Measurements from ENCODE around the gene TRIM36.

Gene TRIM36

DNA sequence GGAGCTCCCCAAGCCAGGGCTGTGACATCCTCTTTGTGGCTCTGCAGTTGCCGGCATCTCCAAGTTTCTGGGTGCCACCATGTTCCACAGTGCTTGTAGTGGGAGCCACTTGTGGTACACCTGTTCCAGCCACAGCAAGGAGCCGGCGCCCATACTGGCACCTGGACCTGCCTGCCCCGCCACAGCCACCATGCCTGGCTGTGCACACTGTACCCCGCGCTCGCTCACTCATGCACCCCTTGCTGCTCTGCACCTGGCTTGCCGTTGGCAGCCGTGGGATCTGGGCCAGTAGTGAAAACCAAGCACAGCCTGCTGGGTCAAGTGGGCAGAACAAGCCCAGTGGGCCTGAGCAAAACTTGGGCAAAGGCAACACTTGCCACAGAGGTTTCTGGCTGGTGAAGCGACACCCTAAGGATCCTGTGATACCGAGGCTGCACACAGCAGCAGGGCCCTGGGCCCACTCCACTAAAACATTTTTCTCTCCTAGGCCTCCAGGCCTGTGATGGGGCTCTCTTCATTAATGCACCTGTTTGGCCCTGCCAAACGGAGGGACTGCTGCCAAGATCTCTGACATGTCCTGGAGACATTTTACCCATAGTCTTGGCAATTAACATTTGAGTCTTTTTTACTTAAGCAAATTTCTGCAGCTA, 2.8 kb downstream of the TRIM36 start:
- DNase-seq: no peak

- no peak for DNase-seq
Measured at GRCh38 chr5:115165790-115166189, 3.9 kb downstream of the TRIM36 start.

GRCh38 chr5:115160975-115161475, 8.7 kb downstream of the TRIM36 start:
- no peak for DNase-seq

DNA sequence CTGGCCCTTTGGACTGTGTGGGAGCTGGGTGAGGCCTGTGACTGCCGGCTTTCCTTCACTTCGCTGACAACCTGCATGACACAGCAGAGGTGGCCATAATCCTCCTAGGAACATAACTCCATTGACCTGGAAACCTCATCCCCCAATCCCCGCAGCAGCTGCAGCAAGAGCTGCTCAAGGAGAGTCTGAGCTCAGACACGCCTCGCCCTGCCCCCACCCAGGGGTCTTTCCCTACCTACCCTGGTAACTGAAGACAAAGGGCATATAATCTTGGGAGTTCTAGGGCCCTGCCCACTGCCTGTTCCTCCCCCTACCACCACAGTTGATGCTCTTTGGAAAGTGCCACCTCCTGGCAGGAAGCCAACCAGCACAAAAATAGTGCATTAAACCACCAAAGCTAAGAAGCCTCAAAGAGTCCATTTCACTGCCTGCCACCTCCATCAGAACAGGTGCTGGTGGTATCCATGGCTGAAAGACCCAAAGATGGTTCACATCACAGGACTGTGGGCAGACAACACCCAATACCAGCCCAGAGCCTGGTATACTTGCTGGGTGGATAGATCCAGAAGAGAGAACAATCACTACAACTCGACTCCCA, 18.4 kb downstream of the TRIM36 start:
- no peak for DNase-seq

DNA sequence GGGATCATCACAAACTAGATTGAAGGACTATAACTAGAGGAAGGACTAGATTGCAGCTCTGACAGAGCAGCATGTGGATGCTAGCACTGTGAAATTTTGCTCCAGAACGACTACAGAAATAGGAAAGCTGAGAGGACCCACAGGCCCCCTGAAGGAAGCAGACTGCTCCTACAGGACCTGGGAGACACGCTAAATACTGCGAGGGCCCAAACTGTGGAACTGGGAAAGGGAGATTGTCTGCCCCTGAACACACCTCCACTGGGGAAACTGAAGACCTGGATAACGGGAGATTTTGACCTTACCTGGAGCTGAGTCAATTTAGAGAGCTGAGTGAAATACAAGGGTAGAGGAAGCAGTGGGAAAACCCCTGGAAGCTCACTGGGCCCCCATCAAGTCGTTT, 19.2 kb downstream of the TRIM36 start:
- no peak for DNase-seq

- DNase-seq: no peak
Measured at GRCh38 chr5:115147052-115147451, 22.7 kb downstream of the TRIM36 start.

- no peak for DNase-seq
Measured at GRCh38 chr5:115136294-115136693, 33.4 kb downstream of the TRIM36 start.

- DNase-seq: no peak
Measured at GRCh38 chr5:115132465-115132864, 37.2 kb downstream of the TRIM36 start.

- no peak for DNase-seq
Measured at GRCh38 chr5:115126303-115126702, 43.4 kb downstream of the TRIM36 start.

DNA sequence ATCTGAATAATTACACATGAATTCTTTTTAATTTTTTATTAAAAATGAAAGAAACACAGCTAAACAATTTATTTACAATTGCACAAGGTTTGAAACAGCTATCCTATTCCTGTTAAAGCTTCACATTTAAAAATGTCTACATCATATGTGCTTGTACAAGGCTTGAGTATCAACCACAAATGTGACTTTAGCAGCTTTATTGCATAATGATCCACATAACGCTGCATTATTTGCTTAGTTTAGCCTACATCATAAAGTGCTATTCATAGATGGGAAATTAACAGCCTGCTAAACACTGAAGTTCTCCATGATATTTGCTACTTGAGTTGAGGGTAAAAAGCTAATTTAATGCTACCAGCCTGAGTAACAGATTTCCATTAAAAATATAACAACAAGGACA, 45.0 kb downstream of the TRIM36 start:
- DNase-seq: no peak

DNA sequence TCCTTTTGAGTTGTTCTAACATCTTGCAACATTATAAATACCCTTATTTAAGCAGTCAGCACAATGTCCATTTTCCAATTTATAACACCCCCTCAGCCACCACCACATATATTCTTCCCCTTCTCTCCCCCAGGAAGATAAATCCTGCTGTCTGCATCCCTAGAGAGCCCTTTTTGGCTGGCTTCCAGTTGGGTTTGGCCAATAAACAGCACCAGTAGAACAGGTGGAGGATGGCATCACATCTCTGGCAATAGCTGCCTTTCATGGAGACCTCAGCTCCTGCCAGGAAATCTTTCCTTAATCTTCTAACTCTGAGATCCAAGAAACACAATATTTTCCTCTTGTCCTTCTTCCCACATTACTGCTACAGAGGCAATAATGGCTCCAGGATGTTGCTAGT, 53.7 kb downstream of the TRIM36 start:
- DNase-seq: no peak

GRCh38 chr5:115109840-115110239, 59.9 kb downstream of the TRIM36 start:
- no peak for DNase-seq

DNA sequence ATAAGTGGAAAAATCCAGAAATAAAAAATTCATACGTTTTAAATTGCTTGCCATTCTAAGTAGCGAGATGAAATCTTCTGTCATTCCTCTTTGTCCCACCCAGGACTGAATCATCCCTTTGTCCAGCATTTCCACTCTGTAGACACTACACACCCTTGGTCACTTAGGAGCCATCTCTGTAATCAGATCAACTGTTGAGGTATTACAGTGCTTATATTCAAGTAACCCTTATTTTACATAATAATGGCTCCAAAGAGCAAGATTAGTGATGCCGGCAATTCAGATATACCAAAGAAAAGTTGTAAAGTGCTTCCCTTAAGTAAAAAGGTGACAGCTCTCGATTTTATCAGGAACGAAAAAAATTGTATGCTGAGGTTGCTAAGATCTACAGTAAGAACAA, 60.4 kb downstream of the TRIM36 start:
- no peak for DNase-seq

GRCh38 chr5:115100319-115100955, 69.3 kb downstream of the TRIM36 start:
- no peak for DNase-seq

DNA sequence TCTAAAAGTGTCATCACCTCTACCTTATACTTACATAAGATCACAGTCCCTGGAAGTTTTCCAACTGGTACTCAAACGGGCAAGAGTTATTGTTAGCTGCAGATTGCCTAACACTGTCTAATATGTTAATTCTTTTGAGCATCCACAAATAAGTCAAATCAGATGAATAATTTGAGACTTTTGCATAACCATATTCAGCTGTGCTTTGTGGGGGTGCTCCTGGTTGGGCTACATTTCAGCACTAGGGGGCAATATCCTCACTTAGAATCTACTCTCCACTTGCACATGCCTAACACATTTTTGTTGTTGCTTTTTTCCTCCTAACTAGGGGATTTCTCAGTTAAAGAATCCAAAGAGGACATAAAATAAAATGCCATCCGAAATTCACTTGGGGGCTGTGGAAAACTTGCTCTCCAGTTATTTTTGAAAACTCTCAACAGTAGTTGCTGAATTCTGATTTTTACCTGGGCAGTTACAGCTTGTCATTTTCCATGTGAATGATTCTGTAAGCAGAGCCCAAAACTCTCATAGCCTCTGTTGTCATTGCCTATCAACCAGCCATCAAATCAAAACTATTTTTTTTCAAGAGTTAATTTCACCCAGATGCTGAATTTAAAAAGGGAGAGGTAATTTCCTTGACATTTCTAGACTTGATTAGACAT, 71.5 kb downstream of the TRIM36 start:
- DNase-seq: no peak

GRCh38 chr5:115097236-115097635, 72.5 kb downstream of the TRIM36 start:
- no peak for DNase-seq

DNA sequence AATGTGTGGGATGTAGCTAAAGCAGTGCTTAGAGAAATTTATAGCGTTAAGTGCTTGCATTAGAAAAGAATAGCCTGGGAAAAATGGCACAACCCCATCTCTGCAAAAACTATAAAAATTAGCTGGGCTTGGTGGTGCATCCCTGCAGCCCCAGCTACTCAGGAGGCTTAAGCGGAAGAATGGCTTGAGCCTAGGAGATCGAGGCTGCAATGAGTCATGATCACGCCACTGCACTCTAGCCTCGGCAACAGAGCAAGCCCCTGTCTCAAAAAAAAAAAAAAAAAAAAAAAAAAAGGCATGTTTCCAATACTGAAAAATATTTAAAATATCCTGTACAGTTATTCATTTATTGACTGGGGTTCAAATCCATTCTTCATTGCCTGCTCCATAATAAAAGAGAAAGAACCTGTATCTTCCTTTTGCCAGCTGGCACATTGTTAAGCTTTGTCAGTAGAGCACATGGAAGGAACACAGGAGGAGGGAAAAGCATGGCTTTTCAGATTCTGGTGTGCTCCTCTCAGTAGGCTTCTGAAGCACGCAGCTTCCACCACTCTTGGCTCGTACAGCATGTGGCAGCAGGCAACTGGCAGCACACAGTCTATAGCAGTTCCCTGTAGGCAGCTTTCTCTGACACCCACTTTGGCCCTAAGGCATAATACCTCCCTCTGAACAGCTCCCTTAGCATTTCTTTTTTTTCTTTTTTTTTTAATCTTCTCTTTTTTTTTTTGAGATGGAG, 73.5 kb downstream of the TRIM36 start:
- DNase-seq: no peak

DNA sequence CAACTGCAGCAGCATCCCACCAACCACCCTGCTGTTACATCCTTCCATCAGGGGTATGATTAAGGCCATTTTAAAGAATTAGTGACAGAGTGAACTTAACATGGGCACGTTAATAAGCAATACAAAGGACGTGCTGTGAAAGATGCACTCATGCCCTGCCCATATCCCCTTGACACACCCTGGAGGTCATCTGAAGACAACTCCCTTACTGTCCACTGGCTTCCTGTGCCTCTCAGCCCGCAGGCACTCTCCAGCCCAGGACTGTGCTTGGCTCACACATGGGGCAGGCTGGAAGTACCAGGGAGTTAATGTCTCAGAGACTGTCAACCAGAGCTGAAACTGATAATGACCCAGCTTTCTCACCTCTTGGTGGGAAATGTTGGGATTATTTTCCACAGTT, 81.8 kb downstream of the TRIM36 start:
- no peak for DNase-seq

DNA sequence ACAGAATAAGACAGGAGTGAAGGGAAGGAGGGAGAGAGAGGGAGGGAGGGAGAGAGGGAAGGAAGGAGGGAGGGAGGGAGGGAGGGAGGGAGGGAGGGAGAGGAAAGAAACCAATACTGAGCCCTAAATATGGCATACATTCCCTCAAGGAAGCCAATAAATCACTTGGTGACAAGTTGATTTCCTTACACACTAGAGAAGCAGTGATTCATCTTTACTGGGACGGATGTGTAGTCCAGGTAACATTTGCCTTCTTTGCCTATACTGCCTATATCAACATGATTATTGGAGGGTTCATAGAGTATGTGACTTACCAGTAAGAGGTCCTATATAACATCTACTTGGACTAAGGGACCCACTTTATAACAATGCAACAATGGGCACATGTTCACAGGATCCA, 83.2 kb downstream of the TRIM36 start:
- DNase-seq: no peak

- no peak for DNase-seq
Measured at GRCh38 chr5:115084246-115084793, 85.4 kb downstream of the TRIM36 start.

- DNase-seq: no peak
Measured at GRCh38 chr5:115079924-115080623, 89.6 kb downstream of the TRIM36 start.
